ENCODE data around the gene SLX4.

The SLX4 gene

DNA sequence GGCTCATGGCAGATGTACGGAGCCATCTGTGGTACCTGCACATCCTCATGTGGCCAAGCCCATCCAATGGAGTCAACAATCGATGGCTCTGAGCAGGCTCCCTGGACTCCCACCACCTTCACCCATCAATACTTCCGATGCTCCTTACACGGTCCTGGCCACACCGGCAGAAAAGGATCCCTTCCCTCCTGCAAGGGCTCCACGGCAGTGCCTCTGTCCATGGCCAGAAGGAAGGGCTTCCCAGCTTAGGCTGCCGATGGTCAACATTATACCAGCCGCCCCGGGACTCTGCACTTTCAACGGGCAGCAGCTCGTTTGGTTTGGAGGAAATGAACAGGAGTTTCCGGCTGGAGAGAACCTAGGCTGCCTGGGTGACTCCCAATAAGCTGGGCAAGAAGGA lies 13.2 kb downstream of the SLX4 start:
- no peak overlapping the region for H3K4me3 ChIP-seq (ENCODE audit: low read depth, low read length)
- no peak for DNase-seq (ENCODE audit: low read depth)
- TF ChIP-seq, protein P1, sequence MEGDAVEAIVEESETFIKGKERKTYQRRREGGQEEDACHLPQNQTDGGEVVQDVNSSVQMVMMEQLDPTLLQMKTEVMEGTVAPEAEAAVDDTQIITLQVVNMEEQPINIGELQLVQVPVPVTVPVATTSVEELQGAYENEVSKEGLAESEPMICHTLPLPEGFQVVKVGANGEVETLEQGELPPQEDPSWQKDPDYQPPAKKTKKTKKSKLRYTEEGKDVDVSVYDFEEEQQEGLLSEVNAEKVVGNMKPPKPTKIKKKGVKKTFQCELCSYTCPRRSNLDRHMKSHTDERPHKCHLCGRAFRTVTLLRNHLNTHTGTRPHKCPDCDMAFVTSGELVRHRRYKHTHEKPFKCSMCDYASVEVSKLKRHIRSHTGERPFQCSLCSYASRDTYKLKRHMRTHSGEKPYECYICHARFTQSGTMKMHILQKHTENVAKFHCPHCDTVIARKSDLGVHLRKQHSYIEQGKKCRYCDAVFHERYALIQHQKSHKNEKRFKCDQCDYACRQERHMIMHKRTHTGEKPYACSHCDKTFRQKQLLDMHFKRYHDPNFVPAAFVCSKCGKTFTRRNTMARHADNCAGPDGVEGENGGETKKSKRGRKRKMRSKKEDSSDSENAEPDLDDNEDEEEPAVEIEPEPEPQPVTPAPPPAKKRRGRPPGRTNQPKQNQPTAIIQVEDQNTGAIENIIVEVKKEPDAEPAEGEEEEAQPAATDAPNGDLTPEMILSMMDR (IDR thresholded peaks at IDR 0.05; ENCODE audit: insufficient read depth, low read depth, low read length, missing control alignments), result no peak

DNA sequence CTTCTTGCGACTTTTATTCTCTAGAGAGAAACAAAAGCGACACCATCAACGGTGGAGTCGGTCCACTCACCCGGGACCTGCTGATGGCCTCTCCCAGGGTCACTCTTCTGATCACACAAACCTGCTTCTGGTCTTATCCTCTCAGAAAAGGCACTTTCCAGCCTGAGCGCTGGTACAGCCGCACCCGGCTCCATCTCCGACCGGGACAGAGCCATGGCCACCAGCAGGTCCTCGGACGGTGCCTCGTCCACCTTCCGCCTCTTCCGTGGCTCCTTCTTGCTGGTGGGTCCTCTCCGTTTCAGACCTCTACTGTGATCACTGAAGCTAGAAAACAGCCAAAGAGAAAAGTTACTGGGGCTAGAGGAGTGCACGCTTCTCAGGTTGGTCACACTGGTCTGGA lies 13.7 kb downstream of the SLX4 start:
- TF ChIP-seq, protein P1 (IDR thresholded peaks at IDR 0.05; ENCODE audit: insufficient read depth, low read depth, low read length, missing control alignments), result no peak
- no peak for DNase-seq (ENCODE audit: low read depth)
- no peak overlapping the region for H3K4me3 ChIP-seq (ENCODE audit: low read depth, low read length)

DNA sequence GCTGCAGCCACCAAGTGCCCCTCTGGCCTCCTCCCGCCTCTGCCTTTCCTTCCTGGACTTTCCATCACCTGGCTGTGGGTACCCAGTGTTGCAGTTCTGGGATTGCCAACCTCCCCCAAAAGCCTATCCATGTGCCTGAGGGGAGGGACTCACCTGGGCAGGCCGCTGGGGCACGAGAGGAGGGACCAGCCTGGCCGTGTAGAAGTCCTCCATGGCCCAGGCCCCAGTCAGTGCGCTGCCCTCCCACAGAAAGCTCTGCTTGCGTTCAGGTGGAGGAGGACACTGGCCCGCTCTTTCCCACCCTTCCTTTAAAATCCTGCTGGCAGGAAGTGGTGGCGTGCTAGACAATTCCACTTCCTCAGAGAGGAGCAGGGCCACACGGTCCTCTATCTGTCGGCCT lies 14.2 kb downstream of the SLX4 start:
- TF ChIP-seq, protein P1 (IDR thresholded peaks at IDR 0.05; ENCODE audit: insufficient read depth, low read depth, low read length, missing control alignments), result no peak
- DNase-seq (ENCODE audit: low read depth), result no peak
- H3K4me3 ChIP-seq (ENCODE audit: low read depth, low read length), result no peak overlapping the region

DNA sequence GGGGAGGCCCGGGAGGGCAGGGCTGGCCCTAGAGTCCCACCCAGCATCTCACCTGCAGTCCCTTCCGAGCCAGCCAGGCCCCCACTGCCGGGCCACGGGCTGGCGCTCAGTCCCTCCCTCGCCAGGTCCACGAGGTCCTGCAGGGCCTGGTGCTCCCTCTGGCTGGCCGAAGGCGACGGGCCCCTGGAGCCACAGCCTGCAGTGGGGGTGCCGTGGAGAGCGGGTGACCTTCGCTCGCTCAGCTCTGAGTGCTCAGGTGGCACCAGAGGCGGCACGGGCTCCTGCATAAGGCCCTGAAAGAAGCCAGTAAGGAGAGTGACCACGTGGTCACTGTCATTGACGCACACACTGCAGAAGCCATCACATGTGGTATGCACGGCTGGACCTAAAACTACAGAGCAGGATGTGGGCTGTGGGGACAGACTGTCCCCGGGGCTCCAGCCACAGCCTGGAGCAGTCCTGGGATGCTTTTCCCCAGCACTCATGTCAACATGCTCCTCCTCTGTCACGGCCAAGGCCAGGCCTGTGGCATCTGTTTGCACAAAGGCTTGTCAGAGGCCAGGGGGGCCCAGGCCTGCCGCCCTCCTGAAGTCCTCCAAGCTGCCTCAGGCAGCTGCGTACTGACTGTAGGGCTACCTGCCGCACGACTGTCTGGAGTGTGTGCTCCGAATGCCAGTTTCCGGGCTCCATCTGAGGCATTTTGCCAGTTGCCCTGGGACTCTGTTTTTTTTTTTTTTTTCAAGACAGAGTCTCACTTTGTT lies 15.1 kb downstream of the SLX4 start:
- TF ChIP-seq, protein P1 (IDR thresholded peaks at IDR 0.05; ENCODE audit: insufficient read depth, low read depth, low read length, missing control alignments), result no peak
- no peak overlapping the region for H3K4me3 ChIP-seq (ENCODE audit: low read depth, low read length)
- no peak for DNase-seq (ENCODE audit: low read depth)

DNA sequence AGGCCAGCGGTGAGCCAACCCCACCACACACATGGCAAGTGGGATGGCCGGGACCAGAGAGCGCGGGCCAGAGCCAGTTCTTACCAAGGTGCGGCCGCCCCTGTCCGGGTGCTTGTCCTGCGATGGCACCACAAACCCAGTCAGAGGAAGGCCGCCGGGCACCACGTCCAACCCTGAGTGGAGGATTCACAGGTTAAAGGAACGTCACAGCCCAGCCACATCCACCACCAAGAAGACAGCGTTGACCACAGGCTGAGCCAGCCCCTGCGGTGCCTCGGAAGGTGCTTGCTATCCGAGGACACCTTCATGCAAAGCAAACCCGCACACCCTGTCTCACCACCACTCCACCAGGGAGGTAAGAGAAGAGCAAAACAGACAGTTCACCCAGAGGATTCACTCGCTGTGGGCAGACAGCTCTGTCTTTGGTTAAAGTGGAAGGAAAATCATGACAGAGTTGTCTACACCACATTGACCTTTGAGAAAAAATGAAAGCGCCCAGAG lies 15.8 kb downstream of the SLX4 start:
- no peak for DNase-seq (ENCODE audit: low read depth)
- TF ChIP-seq, protein P1 (IDR thresholded peaks at IDR 0.05; ENCODE audit: insufficient read depth, low read depth, low read length, missing control alignments), result no peak
- H3K4me3 ChIP-seq (ENCODE audit: low read depth, low read length), result no peak overlapping the region

DNA sequence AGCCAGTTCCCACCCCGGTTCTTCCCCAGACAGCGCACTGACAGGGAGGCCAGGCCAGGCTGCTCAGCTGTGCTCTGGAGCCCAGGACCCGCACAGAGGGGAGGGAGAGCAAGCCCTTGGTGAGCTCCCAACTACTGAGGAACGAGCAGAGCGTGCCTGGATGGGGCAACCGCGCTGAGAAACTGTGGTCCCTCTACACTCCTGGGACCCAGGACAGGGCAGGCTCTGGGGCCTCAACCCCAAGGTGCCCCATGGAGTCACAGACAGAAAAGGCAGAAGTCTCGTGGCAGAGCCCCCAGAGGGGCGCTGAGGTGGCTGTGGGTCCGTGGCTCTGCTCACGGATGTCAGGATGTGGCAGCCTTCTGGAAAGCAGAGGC lies 16.3 kb downstream of the SLX4 start:
- H3K4me3 ChIP-seq (ENCODE audit: low read depth, low read length), result no peak overlapping the region
- TF ChIP-seq, protein P1 (IDR thresholded peaks at IDR 0.05; ENCODE audit: insufficient read depth, low read depth, low read length, missing control alignments), result no peak
- DNase-seq (ENCODE audit: low read depth), result no peak
